ENCODE data around the gene FMR1NB.

FMR1NB gene

GRCh38 chrX:147981038-147981752 lies at the start of gene FMR1NB:
FMR1NB (plus strand) TSS chrX:147981337; CDS start chrX:147981403, 66 bp downstream.
- no peak for DNase-seq (ENCODE audit: low read depth)

- DNase-seq (ENCODE audit: low read depth) = no peak
These were observed 47.3 kb upstream of the FMR1NB start for GRCh38 chrX:147933815-147934214.

DNA sequence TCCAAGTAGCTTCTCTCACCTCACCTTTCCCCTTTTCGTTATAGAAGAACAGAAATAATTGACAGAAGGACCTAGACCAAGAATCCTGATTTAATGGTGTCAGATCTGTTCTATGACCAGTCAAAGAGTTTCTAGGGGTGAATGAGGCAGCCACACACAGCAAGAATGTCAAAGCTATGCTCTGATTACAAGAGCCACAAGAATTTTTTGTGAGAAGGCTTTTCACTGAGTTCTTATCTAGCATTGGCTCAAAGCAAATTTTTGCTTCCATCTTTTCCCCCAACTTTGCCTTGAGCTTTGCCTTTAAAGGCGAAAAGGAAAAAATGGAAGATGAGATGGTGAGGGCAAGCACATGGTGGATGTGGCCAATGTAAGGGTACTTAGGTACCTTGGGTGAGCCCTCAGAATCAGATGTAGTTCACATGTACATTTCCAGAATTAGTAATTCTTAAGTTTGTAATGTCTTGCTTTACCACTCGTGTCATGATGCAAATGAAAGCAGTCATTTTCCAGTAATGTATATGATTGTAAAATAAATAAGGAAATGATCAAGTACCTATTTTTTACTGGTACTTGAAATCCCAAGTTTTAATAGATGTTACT lies 45.9 kb upstream of the FMR1NB start:
- DNase-seq (ENCODE audit: low read depth) = no peak

DNA sequence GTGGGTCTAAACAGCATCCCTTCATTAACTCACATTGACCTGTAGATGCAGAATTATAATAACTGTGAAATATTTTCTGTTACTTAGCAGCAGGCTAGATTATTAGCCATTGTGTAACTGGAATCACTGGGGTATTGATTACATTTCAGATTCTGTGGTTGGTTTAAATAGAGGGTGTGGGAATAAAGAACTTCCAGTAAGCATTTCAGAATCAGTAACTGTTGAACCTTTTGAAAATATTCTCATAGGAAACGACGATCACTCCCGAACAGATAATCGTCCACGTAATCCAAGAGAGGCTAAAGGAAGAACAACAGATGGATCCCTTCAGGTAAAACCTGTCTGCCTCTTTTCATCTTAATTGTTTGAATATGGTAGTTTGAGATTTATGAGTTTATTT lies 35.9 kb upstream of the FMR1NB start:
- no peak for DNase-seq (ENCODE audit: low read depth)

GRCh38 chrX:147948531-147948930 lies 32.6 kb upstream of the FMR1NB start:
- no peak for DNase-seq (ENCODE audit: low read depth)

DNA sequence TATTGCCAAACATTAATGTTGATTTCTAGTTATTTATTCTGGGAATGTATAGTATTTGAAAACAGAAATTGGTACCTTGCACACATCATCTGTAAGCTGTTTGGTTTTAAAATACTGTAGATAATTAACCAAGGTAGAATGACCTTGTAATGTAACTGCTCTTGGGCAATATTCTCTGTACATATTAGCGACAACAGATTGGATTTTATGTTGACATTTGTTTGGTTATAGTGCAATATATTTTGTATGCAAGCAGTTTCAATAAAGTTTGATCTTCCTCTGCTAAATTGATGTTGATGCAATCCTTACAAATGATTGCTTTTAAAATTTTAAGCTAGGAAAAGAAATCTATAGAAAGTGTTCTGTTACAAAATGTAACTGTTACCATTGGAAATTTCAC lies 30.8 kb upstream of the FMR1NB start:
- DNase-seq (ENCODE audit: low read depth) = no peak

DNA sequence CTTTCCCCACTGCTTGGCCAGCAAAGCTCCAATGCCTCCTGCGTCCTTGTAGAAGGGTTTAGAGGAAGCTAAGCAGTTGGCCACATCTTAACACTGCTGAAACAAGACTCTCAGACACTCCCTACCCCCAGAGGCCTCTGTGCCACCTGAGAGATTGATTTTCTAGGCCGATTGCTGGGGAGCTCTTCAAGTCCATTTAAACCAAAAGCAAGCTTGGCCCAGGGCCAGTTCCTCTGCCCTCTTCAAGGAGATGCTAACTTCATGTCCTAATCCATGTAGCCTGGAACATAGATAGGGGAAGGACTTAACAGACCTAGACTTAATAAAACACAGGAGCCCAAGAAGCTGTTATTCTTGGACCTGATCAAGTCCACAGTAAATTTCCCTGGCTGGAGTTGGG lies 27.2 kb upstream of the FMR1NB start:
- DNase-seq (ENCODE audit: low read depth) = no peak

- no peak for DNase-seq (ENCODE audit: low read depth)
These were observed 23.8 kb upstream of the FMR1NB start for GRCh38 chrX:147957291-147957690.

DNA sequence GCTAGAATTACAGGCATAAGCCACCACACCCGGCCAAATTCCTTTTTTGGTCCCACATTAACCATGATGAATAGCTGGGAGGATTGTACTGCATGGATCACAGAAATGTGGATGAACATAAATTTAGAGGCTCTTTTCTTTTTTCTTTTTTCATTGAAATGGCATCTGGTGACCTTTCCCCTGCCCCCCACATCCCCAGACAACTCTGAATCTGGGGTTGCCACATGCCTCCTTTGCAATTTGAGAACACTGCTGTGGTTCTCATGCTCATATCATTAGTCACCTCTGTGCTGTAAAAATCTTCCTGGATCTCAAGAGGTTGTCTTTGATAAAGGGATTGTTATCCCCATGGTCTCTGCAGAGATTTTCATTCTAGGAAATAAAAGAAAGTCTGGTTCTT lies 22.8 kb upstream of the FMR1NB start:
- DNase-seq (ENCODE audit: low read depth) = peak; percentile 34

GRCh38 chrX:147960722-147961121 lies 20.4 kb upstream of the FMR1NB start:
- DNase-seq (ENCODE audit: low read depth) = no peak

DNA sequence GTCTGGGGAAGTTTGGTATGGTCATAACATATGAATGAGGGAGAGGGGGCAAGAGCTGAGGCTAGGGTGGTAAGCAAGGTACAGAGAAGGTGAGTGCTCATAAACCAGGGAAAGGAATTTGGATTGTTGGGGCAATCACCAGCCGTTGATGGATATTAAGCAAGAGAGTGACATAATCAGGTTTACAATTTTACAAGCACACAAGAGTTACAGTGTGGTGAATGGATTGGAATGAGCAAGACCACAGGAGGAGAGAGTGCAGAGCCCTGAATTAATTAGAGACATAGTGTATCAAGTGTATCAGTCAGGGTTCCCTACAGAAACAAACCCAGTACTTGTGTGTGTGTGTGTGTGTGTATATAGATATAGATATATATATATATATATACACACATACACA lies 18.7 kb upstream of the FMR1NB start:
- no peak for DNase-seq (ENCODE audit: low read depth)

DNA sequence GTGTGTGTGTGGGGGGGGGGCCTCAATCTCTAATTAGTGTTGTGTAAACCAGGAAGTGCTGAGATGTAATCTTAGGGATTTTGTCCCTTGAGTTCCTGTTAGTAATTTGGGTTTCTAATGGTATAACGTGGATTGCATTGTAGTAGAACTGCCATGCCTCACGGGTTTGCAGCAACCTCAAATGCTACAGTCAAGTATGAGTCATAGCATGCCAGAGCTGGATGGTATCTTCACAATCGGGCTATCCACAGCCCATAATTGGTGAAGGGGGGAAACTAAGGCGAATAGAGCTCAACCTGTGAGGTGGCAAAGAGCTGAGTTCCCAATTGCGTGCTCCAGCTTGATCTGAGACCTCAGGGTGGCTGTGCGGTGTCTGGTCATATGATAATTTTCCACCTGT lies 2.2 kb upstream of the FMR1NB start:
- no peak for DNase-seq (ENCODE audit: low read depth)

DNA sequence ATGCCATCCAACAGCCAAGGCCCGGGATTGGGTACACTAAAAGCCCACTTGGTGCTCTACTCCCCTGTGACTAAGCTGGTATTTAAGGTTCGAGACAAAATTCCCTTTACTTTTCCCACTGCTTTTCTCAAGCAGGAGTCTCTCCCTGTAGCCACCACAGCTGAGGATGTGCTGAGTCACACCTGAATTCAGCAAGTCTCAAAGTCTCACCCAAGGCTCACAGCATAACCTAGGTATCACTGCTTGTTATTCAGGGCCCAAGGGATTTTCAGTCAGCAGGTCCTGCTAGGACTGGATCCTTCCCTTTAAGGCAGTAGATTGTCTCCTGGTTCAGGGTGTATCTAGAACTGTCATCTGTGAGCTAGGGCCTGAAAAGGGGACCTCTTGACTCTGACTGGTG lies 39.2 kb downstream of the FMR1NB start:
- DNase-seq (ENCODE audit: low read depth) = no peak

DNA sequence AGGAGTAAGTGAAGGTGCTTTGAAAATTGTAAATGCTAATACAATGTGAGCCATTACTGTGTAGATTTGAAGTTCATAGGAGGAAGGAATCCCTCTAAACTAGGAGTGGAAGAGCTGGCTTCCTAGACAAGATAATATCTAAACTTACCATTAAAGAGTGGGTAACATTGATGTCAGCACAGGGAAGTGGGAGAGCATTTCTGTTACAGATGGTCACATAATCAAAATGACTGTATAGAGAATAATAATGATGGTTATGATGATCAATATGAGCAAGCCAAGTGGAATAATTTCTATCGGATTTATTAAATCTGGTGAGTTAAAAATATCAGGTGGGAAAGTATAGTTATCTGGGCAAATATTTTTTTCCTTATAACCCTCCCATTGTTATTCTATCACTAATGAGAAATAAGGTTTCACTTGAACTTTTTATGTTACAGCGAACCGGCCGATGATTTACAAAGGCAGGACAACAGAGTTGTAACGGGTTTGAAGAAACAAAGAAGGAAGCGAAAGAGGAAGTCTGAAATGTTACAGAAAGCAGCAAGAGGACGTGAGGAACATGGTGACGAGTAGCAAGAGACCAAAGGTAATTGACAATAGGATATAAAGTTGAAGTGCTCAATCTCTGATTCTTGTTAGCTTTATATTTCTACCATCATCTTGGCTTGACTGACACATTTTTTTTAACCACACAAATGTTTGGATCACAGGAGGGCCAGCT lies 43.5 kb downstream of the FMR1NB start:
- DNase-seq (ENCODE audit: low read depth) = no peak

GRCh38 chrX:148035380-148035779 lies 54.2 kb downstream of the FMR1NB start:
- no peak for DNase-seq (ENCODE audit: low read depth)

- no peak for DNase-seq (ENCODE audit: low read depth)
These were observed 55.9 kb downstream of the FMR1NB start for GRCh38 chrX:148037020-148037419.

GRCh38 chrX:148043271-148043855 lies 62.2 kb downstream of the FMR1NB start:
- no peak for DNase-seq (ENCODE audit: low read depth)

GRCh38 chrX:148047200-148047599 lies 66.1 kb downstream of the FMR1NB start:
- no peak for DNase-seq (ENCODE audit: low read depth)

GRCh38 chrX:148049441-148049840 lies 68.3 kb downstream of the FMR1NB start:
- no peak for DNase-seq (ENCODE audit: low read depth)

DNA sequence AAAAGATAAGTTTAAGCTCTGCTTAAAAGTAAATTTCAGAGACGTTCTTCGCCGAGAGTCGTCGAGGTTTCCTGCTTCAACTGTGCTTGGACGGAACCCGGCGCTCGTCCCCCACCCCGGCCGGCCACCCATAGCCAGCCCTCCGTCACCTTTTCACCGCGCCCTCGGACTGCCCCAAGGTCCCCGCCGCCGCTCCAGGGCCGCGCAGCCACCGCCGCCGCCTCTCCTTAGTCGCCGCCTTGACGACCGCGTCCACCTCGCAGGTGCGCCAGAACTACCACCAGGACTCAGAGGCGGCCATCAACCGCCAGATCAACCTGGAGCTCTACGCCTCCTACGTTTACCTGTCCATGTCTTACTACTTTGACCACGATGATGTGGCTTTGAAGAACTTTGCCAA lies 70.8 kb downstream of the FMR1NB start:
- DNase-seq (ENCODE audit: low read depth) = no peak

DNA sequence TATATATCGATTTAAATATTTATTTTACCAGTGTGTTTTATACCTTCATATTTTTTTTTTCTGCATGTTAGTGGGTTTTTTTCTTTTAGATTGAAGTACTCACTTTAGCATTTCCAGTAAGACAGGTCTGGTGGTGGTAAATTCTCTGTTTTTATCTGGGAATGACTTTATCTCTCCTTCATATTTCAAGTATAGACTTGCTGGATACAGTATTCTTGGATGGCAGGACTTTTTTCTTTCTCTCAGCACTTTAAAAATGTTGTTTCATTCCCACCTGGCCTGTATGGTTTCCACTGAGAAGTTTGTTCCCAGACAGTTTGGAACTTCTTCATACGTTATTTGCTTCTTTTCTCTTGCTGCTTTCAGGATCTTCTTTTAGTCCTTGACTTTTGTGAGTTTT lies 86.1 kb downstream of the FMR1NB start:
- DNase-seq (ENCODE audit: low read depth) = no peak

GRCh38 chrX:148069759-148070503 lies 88.8 kb downstream of the FMR1NB start:
- DNase-seq (ENCODE audit: low read depth) = no peak

All from HS-27A (cell line).